GM21576 (cell line): ENCODE measurements around the gene NEK2.
"Not testable (repeated sequence)": the region's sequence is repeated elsewhere in the genome, so short reads cannot be mapped to it uniquely, and the experiment has no call there.

Experiments used
- ATAC-seq: cut with Tn5 transposase; IDR thresholded peaks from one replicate; pipeline ENCODE4 v1.9.1; 2021; ENCODE audit warnings: mild to moderate bottlenecking, moderate library complexity; ENCODE audit not compliant: unreplicated experiment

Gene NEK2

GRCh38 chr1:211695135-211695816 lies 19.9 kb upstream of the NEK2 start:
- peak; percentile 39 for ATAC-seq

- ATAC-seq: not testable (repeated sequence)
Measured at GRCh38 chr1:211693911-211694310, 18.5 kb upstream of the NEK2 start.

GRCh38 chr1:211688421-211688820 lies 13.0 kb upstream of the NEK2 start:
- ATAC-seq: no peak

GRCh38 chr1:211687462-211688215 lies 12.2 kb upstream of the NEK2 start:
- ATAC-seq: no peak

GRCh38 chr1:211685823-211686222 lies 10.4 kb upstream of the NEK2 start:
- ATAC-seq: no peak

- no peak for ATAC-seq
Measured at GRCh38 chr1:211684791-211685190, 9.4 kb upstream of the NEK2 start.

GRCh38 chr1:211684331-211684730 lies 8.9 kb upstream of the NEK2 start:
- ATAC-seq: no peak

- ATAC-seq: no peak
Measured at GRCh38 chr1:211683396-211684297, 8.2 kb upstream of the NEK2 start.

GRCh38 chr1:211682186-211682585 lies 6.8 kb upstream of the NEK2 start:
- not testable (repeated sequence) for ATAC-seq

- peak; percentile 70 for ATAC-seq
Measured at GRCh38 chr1:211680752-211681327, 5.4 kb upstream of the NEK2 start.

- no peak for ATAC-seq
Measured at GRCh38 chr1:211677659-211678058, 2.2 kb upstream of the NEK2 start.

- ATAC-seq: no peak
Measured at GRCh38 chr1:211676761-211677160, 1.3 kb upstream of the NEK2 start.

GRCh38 chr1:211676106-211676583 lies 724 bp upstream of the NEK2 start:
- no peak for ATAC-seq

- ATAC-seq: no peak
Measured at GRCh38 chr1:211667065-211667617, 8.3 kb downstream of the NEK2 start.

GRCh38 chr1:211660718-211661222 lies 14.7 kb downstream of the NEK2 start:
- ATAC-seq: no peak

GRCh38 chr1:211656728-211657127 lies 18.7 kb downstream of the NEK2 start:
- ATAC-seq: no peak

GRCh38 chr1:211654838-211655787 lies 20.3 kb downstream of the NEK2 start:
- peak; percentile 79 for ATAC-seq

GRCh38 chr1:211653959-211654496 lies 21.4 kb downstream of the NEK2 start:
- no peak for ATAC-seq

- no peak for ATAC-seq
Measured at GRCh38 chr1:211653293-211653692, 22.1 kb downstream of the NEK2 start.
